ENCODE data around the gene SLC25A3.

DNA sequence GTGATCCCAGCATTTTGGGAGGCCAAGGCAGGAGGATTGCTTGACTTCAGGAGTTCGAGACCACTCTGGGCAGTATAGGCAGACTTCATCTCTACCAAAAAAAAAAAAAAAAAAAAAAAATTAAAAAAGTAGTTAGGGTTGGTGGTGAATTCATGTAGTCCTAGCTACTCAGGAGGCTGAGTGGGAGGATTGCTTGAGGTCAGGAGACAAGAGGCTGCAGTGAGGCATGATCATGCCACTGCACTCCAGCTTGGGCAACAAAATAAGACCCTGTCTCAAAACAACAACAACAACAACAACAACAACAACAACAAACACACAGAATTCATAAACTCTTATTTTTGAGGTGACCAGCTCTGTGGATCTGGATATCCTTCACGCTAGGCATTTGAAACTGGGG is 17.1 kb downstream of the SLC25A3 start:
- TF ChIP-seq JARID2 (CRISPR knock-in tag; IDR thresholded peaks at IDR 0.05; ENCODE audit: insufficient replicate concordance) (no peak), KDM1A (CRISPR knock-in tag; IDR thresholded peaks at IDR 0.05) (no peak), RFX5 (IDR thresholded peaks at IDR 0.05; ENCODE audit: low read depth, low read length) (no peak), CEBPB (IDR thresholded peaks at IDR 0.05; ENCODE audit: borderline replicate concordance, low read depth, low read length) (no peak)
- TF ChIP-seq, protein P1, sequence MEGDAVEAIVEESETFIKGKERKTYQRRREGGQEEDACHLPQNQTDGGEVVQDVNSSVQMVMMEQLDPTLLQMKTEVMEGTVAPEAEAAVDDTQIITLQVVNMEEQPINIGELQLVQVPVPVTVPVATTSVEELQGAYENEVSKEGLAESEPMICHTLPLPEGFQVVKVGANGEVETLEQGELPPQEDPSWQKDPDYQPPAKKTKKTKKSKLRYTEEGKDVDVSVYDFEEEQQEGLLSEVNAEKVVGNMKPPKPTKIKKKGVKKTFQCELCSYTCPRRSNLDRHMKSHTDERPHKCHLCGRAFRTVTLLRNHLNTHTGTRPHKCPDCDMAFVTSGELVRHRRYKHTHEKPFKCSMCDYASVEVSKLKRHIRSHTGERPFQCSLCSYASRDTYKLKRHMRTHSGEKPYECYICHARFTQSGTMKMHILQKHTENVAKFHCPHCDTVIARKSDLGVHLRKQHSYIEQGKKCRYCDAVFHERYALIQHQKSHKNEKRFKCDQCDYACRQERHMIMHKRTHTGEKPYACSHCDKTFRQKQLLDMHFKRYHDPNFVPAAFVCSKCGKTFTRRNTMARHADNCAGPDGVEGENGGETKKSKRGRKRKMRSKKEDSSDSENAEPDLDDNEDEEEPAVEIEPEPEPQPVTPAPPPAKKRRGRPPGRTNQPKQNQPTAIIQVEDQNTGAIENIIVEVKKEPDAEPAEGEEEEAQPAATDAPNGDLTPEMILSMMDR (CRISPR knock-in tag; IDR thresholded peaks at IDR 0.05), result no peak

All from HepG2 (cell line).